Bronchial epithelial cell (primary cell): ENCODE results near the gene TAF1B. TPM values are rescaled to one million over a fixed set of nuclear protein-coding genes. Genes with fewer than 3 reads are reported as not detected.

Experiments used
- DNase-seq: peaks from one replicate; pipeline ENCODE4 v3.0.0-alpha.2; 2010; ENCODE audit warnings: low read depth
- FAIRE-seq: peaks from 2 replicates; lab custom pipeline; 2011; peaks lifted over from hg19 to GRCh38; lab: Jason Lieb, UNC
- H3K27me3 ChIP-seq: 2 replicates; pipeline ENCODE4 v1.5.1; 2011; ENCODE audit warnings: low read length; ENCODE audit not compliant: control insufficient read depth, insufficient read depth
- H3K36me3 ChIP-seq: 2 replicates; pipeline ENCODE4 v1.5.1; 2011; ENCODE audit warnings: low read length; ENCODE audit not compliant: control insufficient read depth, insufficient read depth
- H3K4me3 ChIP-seq: 2 replicates; pipeline ENCODE4 v1.5.1; 2011; ENCODE audit warnings: mild to moderate bottlenecking, low read depth, low read length, control low read depth
- total RNA-seq: library from RNA; depleted of rRNA; stranded (reverse); fragments of >200 nt; gene quantifications from 2 replicates; pipeline ENCODE4 v1.2.1, GENCODE V29; 2014
- TF ChIP-seq, protein P1 (sequence below): IDR thresholded peaks from 2 replicates; pipeline ENCODE4 v1.5.1; 2011; ENCODE audit warnings: mild to moderate bottlenecking, moderate library complexity, low read length, control low read depth, inconsistent platforms; ENCODE audit not compliant: insufficient read depth, severe bottlenecking

TAF1B gene
- total RNA-seq, 1 donor from 2014 or later = 28.7 TPM

DNA sequence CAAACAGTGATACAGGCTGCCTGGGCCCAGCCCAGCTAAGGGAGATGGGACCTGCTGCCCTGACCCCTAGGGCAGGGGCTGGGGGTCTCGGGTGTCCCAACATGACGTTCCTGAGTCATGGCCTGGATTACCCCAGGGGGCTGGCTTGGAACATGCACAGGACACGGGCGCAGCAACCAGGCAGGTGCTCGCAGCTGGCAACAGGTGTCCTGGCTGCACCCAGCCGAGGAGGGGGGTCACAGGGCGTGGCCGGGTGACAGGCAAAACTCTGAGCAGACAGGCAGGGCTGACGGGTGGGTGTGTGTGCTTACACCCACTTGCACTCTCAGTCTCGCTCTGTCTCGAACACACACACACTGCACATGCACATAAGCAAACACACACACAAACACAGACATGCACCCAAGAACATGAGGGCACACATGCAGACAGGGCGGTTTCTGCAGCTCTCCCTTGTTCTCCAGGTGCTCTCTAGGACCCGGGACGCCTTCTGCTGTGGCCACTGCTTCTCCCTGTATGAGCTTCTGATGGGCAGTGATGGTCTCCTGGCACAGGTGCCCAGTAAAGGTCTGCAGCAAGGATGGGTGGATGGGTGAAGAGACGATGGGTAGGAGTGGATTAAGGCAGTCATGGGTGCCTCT lies 33.7 kb upstream of the TAF1B start:
- DNase-seq (no peak), FAIRE-seq (peak; percentile 40)
- H3K4me3 ChIP-seq = no peak overlapping the region
- TF ChIP-seq, protein P1, sequence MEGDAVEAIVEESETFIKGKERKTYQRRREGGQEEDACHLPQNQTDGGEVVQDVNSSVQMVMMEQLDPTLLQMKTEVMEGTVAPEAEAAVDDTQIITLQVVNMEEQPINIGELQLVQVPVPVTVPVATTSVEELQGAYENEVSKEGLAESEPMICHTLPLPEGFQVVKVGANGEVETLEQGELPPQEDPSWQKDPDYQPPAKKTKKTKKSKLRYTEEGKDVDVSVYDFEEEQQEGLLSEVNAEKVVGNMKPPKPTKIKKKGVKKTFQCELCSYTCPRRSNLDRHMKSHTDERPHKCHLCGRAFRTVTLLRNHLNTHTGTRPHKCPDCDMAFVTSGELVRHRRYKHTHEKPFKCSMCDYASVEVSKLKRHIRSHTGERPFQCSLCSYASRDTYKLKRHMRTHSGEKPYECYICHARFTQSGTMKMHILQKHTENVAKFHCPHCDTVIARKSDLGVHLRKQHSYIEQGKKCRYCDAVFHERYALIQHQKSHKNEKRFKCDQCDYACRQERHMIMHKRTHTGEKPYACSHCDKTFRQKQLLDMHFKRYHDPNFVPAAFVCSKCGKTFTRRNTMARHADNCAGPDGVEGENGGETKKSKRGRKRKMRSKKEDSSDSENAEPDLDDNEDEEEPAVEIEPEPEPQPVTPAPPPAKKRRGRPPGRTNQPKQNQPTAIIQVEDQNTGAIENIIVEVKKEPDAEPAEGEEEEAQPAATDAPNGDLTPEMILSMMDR = no peak
- no peaks in the 10 kb centered on the region for H3K27me3 ChIP-seq
- no peaks in the 10 kb centered on the region for H3K36me3 ChIP-seq

DNA sequence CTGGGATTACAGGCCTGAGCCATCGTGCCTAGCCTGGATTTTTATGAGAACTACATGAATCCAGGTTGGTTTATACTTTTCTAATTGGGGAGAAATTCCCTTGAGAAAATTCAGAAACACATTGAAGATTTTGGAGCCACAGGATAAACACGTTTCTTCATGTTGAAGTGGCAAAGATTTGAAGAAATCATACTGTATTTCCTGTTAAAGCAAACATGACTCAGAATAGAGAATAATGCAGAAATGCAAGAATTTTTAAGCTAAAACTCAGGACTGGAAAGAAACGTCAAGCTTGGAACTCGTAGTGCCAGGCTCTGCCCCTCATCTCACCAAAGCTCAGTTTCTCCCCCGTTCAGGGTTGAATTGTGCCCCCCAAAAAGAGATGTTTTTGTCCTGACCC lies 32.1 kb upstream of the TAF1B start:
- peak; percentile 72 for DNase-seq
- no peak for FAIRE-seq
- TF ChIP-seq, protein P1 = no peak
- H3K27me3 ChIP-seq = no peaks in the 10 kb centered on the region
- no peaks in the 10 kb centered on the region for H3K36me3 ChIP-seq
- H3K4me3 ChIP-seq = no peak overlapping the region

DNA sequence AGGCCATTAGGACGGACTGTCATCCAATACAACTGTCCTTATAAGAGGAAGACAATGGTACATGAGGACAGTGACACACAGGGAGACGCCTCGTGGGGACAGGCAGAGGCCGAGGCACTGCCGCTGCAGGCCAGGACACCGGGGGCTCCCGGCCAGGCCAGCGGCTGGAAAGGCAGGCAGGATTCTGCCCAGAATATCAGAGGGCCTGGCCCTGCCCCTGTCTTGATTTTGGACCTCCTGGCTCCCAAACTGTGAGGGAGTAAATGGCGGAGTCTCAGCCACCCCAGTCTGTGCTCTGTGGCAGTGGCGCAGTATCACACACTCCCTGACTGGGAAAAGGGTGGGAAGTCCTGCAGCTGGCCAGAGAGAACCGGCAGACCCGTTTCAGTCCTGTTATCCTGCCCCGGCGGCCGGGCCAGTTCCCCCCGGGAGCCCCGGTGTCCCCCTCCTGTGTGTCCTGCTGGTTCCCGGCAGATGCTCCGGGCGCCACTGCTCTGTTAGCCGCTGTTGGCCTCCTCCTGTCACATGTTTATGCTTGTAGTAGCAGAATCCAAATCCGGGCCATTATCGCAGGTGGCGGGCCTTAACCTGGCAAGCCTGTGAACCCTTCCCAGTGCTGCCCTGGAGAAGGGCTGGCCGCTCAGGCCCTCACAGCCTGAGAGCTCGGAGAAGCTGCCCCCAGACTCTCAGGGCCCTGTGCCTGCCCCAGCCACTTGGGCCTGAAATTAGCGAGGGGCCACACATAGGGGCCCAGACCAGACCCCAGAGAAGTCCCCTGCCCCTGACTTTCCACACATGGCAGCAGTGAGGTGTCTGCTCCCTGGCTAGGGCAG lies 31.4 kb upstream of the TAF1B start:
- TF ChIP-seq, protein P1 = no peak
- Histone ChIP-seq H3K27me3 (no peaks in the 10 kb centered on the region), H3K4me3 (no peak overlapping the region), H3K36me3 (no peaks in the 10 kb centered on the region)
- DNase-seq (no peak), FAIRE-seq (no peak)

DNA sequence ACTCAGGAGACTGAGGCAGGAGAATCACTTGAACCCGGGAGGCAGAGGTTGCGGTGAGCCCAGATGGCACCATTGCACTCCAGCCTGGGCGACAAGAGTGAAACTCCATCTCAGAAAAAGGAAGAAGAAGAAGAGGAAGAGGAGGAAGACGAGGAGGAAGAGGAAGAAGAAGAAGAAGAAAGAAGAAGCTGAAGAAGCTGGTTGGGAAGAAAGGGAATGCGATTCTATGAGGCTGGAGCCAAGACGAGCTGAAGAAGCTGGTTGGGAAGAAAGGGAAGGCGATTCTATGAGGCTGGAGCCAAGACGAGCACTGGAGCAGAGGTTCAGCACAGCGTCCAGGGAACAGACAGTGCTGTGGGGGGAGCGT lies 30.3 kb upstream of the TAF1B start:
- no peaks in the 10 kb centered on the region for H3K27me3 ChIP-seq
- no peak overlapping the region for H3K4me3 ChIP-seq
- FAIRE-seq (no peak), DNase-seq (no peak)
- TF ChIP-seq, protein P1 = no peak
- H3K36me3 ChIP-seq = no peaks in the 10 kb centered on the region

DNA sequence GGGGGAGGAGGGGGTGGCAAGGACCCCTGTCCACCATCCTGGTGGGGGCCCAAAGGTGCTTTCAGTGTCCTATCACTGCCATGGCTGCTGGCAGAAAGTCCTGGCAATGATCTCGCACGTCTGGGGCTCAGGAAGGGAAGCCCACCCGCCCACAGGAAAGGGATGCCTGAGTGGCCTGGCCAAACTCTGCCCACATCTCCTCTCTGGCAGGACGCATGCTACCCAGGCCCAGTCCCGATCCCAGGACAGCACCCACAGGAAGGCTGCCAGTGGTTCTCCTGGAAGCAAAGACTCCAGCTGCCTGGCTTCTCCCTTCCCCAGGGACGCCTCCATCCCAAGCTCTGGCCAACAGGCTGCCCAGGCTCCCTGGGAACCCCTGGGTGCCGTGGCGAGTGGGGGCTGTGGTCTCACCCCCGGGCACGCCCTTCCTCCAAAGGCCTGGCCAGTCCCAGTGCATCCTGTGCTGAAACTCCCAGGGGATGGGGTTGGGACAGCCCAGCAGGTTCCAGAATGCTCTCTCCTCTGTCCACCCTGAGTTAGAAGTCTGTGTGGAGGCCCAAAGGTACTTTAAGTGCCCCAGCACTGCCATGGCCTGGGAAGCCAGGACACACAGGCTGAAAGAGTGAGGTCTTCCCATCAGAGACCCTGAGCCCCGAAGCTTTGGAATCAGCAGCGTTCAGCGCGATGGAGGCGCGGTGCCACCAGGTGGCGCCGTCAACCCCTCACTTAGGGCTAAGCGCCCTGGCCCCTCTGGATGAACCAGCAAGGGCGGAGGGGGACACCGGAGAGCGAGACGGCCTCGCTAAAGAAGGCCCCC lies 29.8 kb upstream of the TAF1B start:
- DNase-seq = no peak
- Histone ChIP-seq H3K36me3 (no peaks in the 10 kb centered on the region), H3K27me3 (no peaks in the 10 kb centered on the region), H3K4me3 (peak overlapping the region; percentile 6)
- no peak for FAIRE-seq
- TF ChIP-seq, protein P1 = peak; percentile 97
